Measurements from ENCODE around the gene PAGE3.

The PAGE3 gene, protein sequence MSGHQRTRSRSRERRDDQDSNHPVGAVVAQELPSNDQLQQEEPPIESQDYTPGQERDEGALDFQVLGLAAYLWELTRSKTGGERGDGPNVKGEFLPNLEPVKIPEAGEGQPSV

GRCh38 chrX:55264816-55265215 lies at the start of gene PAGE3:
PAGE3 (minus strand) TSS chrX:55264916; CDS start chrX:55263903, 1,013 bp downstream.
- DNase-seq (ENCODE audit: low spot score) = no peak

- DNase-seq (ENCODE audit: low spot score) = no peak
Measured at GRCh38 chrX:55312655-55313054, 47.9 kb upstream of the PAGE3 start.

- no peak for DNase-seq (ENCODE audit: low spot score)
Measured at GRCh38 chrX:55290963-55291362, 26.2 kb upstream of the PAGE3 start.

DNA sequence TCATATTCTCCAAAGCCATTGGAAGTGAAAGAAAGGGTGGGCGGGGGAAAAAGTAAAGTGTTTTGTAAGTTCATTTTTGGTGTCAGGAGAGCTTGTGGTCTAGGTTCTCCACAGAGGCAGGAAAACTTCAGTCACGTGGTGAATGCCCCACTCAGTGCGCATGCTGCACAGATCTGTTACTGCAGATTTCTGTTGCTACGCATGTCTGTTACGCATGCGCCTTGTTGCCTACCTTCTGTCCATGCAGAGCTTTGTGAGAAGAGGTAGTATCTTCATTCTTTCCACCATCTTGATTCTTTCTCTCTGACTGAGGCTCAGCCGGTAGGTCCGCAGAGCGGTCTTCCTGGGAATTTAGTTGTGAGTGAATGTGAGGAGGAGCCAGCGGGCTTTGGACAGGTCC lies 15.1 kb upstream of the PAGE3 start:
- no peak for DNase-seq (ENCODE audit: low spot score)

GRCh38 chrX:55260806-55261205 lies 3.9 kb downstream of the PAGE3 start:
- DNase-seq (ENCODE audit: low spot score) = no peak

- no peak for DNase-seq (ENCODE audit: low spot score)
Measured at GRCh38 chrX:55253528-55253927, 11.2 kb downstream of the PAGE3 start.

DNA sequence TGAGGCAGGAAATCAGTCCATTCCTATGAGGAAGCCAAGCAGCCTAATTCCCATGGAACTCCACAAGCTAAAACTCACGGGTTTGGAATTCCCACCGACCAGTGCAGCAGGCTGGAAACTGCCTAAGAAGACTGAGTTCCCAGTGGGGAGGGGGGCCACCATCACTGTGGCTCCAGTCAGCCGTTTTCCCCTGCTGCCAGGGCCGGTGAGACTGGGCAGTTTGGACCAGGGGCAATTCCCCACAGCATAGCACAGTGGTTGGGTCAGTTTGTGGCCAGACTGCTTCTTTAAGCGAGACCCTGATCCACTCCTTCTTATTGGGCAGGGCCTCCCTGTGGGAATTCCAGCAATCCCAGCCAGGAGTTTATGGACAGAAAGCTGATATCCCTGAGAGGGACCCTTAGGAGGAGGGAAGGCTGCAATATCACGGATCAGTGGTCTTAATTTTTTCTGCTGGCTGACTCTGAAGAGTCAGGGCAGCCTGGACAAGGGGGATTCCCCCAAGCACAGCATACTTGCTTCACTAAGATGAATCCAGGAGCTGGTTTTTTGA lies 23.9 kb downstream of the PAGE3 start:
- DNase-seq (ENCODE audit: low spot score) = no peak

DNA sequence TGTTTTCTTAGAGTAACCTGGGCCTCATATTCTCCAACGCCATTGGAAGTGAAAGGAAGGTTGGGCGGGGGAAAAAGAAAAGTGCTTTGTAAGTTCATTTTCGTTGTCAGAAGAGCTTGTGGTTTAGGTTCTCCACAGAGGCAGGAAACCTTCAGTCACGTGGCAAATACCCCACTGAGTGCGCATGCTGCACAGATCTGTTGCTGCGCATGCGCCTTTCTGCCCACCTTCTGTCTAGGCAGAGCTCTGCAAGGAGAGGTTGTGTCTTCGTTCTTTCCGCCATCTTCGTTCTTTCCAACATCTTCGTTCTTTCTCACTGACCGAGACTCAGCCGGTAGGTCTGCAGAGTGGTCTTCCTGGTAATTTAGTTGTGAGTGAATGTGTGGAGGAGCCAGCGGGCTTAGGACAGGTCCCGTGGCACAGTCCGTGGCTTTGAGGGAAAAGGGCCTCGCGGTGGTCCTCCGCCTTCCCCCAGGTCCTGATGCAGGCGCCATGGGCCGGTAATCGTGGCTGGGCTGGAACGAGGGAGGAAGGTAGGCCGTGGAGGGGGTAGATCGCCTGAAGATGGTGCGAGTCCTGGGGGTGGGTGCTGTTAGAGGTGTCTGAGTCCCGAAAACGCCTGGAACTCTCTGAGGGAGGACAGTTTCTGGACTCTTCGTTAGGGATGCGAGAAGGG lies 44.5 kb downstream of the PAGE3 start, which contains the start of gene PAGE5:
PAGE5 (plus strand) TSS at position 228 of the 676 bp plus-strand sequence. CDS start 1,037 bp downstream, outside the sequence.
- DNase-seq (ENCODE audit: low spot score) = no peak

DNA sequence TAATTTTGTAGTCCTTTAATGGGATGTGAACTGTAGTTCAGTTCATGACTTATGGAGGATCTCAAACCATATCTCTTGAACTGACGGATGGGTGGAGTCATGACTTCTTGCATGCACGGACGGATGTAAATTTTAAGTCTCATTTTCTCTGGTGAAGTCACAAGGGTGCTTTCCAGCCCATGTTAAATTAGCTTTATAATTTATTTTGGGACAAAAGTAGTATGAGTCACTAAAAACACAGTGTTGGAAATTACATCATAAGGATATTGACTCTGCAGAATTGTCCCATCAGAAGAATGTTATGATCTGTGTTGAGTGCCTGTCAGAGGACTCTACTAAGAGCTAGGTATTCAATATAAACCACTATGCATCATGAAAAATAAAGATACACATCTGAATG lies 51.3 kb downstream of the PAGE3 start:
- no peak for DNase-seq (ENCODE audit: low spot score)

- DNase-seq (ENCODE audit: low spot score) = no peak
Measured at GRCh38 chrX:55210931-55211677, 53.6 kb downstream of the PAGE3 start.
